Skin of body (tissue), 2 donors: ENCODE measurements around the gene TRIM28. TPM values are rescaled to one million over a fixed set of nuclear protein-coding genes. Genes with fewer than 3 reads are reported as not detected.
"Not testable (repeated sequence)": the region's sequence is repeated elsewhere in the genome, so short reads cannot be mapped to it uniquely, and the experiment has no call there.

Experiments used
- DNase-seq: peaks from one replicate; lab custom pipeline; 2025; lab: John Stamatoyannopoulos, UW
- total RNA-seq: library from RNA; depleted of rRNA; stranded (reverse); fragments of >200 nt; gene quantifications from one replicate; pipeline ENCODE4 v1.2.3, GENCODE V29; 2014

TRIM28 gene
- total RNA-seq, 1 donor from 2014 or later = 214 TPM

GRCh38 chr19:58519087-58519354 lies 24.8 kb upstream of the TRIM28 start:
- peak; percentile 62 for DNase-seq

GRCh38 chr19:58519355-58520256 lies 24.3 kb upstream of the TRIM28 start, which contains the start of gene ZBTB45:
Gene ZBTB45 (minus strand): TSS chr19:58519810. CDS start chr19:58517673, 2,137 bp downstream.
- DNase-seq = peak; percentile 96

GRCh38 chr19:58520257-58520599 lies 23.6 kb upstream of the TRIM28 start:
- no peak for DNase-seq

GRCh38 chr19:58521651-58522050 lies 22.2 kb upstream of the TRIM28 start:
- no peak for DNase-seq

GRCh38 chr19:58522709-58523108 lies 21.2 kb upstream of the TRIM28 start:
- DNase-seq = no peak

GRCh38 chr19:58529405-58529804 lies 14.5 kb upstream of the TRIM28 start:
- DNase-seq = no peak

GRCh38 chr19:58531034-58531840 lies 12.6 kb upstream of the TRIM28 start:
- no peak for DNase-seq

GRCh38 chr19:58535857-58536256 lies 8.0 kb upstream of the TRIM28 start:
- DNase-seq = no peak

GRCh38 chr19:58536852-58537798 lies 6.7 kb upstream of the TRIM28 start:
- DNase-seq = no peak

GRCh38 chr19:58538257-58539168 lies 5.4 kb upstream of the TRIM28 start:
- peak; percentile 55 for DNase-seq

- DNase-seq = not testable (repeated sequence)
These were observed 4.7 kb upstream of the TRIM28 start for GRCh38 chr19:58539169-58539559.

- not testable (repeated sequence) for DNase-seq
These were observed 1.1 kb upstream of the TRIM28 start for GRCh38 chr19:58542641-58543372.

- DNase-seq = no peak
These were observed 874 bp downstream of the TRIM28 start for GRCh38 chr19:58544591-58545285.

GRCh38 chr19:58545286-58546018 lies 1.6 kb downstream of the TRIM28 start:
- no peak for DNase-seq

GRCh38 chr19:58546019-58546530 lies 2.2 kb downstream of the TRIM28 start:
- DNase-seq = no peak

GRCh38 chr19:58547323-58548312 lies 3.8 kb downstream of the TRIM28 start:
- no peak for DNase-seq
